Urinary bladder (tissue), 4 donors: ENCODE results near the gene CHN2. TPM values are rescaled to one million over a fixed set of nuclear protein-coding genes. Genes with fewer than 3 reads are reported as not detected.

Experiments used
- DNase-seq: peaks from one replicate; pipeline ENCODE4 v3.0.0-alpha.2; 2015; ENCODE audit errors: extremely low spot score
- H3K27ac ChIP-seq: one replicate; pipeline ENCODE4 v1.5.1; 2013; ENCODE audit warnings: low read depth, mild to moderate bottlenecking, moderate library complexity
- H3K36me3 ChIP-seq: one replicate; pipeline ENCODE4 v1.6.1; 2013; ENCODE audit warnings: mild to moderate bottlenecking, moderate library complexity; ENCODE audit not compliant: insufficient read depth
- H3K4me1 ChIP-seq: one replicate; pipeline ENCODE4 v1.6.1; 2013; ENCODE audit warnings: mild to moderate bottlenecking, moderate library complexity; ENCODE audit not compliant: insufficient read depth
- H3K4me3 ChIP-seq: one replicate; pipeline ENCODE4 v1.5.1; 2013; ENCODE audit warnings: low read depth, low read length
- WGBS: extraction: QIAGEN DNeasy Blood & Tissue Kit; methylation state at CpG from one replicate; pipeline ENCODE4 v1.1.7; 2013; 5-methylcytosine and 5-hydroxymethylcytosine counted together
- polyA plus RNA-seq: library from polyadenylated mRNA; stranded (reverse); fragments of 200-250 nt; gene quantifications from one replicate; pipeline ENCODE4 v1.2.3, GENCODE V29; 2013
- total RNA-seq: library from RNA; depleted of rRNA; stranded (reverse); fragments of >200 nt; gene quantifications from one replicate; pipeline ENCODE4 v1.2.3, GENCODE V29; 2014
- donor health status: healthy with polysubstance abuse.
- donor health status: healthy.

The CHN2 gene
- total and polyA plus RNA-seq, 2 donors: 6.8 to 14.5 TPM

GRCh38 chr7:29243910-29244655 is 49.5 kb downstream of the CHN2 start:
- 78% methylated on average over 11 of the region's 11 CpGs for WGBS
- no peaks in the 10 kb centered on the region for H3K4me1 ChIP-seq

GRCh38 chr7:29247224-29247962 is 52.8 kb downstream of the CHN2 start:
- 79% methylated on average over 6 of the region's 6 CpGs for WGBS
- DNase-seq: no peak
- no peaks in the 10 kb centered on the region for H3K36me3 ChIP-seq
- H3K4me1 ChIP-seq: no peaks in the 10 kb centered on the region
- H3K27ac ChIP-seq: no peak overlapping the region
- no peak overlapping the region for H3K4me3 ChIP-seq

More at GRCh38 chr7:29243910-29244655, 49.5 kb downstream of the CHN2 start:
- Histone ChIP-seq H3K36me3 (no peaks in the 10 kb centered on the region), H3K4me3 (no peak overlapping the region), H3K27ac (no peak overlapping the region)
- DNase-seq: no peak

GRCh38 chr7:29247963-29248236 is 53.3 kb downstream of the CHN2 start:
- H3K4me3 ChIP-seq: no peak overlapping the region
- H3K27ac ChIP-seq: no peak overlapping the region
- no peak for DNase-seq
- H3K36me3 ChIP-seq: no peaks in the 10 kb centered on the region
- 92% methylated on average over 3 of the region's 3 CpGs for WGBS
- no peaks in the 10 kb centered on the region for H3K4me1 ChIP-seq

- H3K4me1 ChIP-seq: no peaks in the 10 kb centered on the region
- H3K27ac ChIP-seq: no peak overlapping the region
- no peak overlapping the region for H3K4me3 ChIP-seq
- H3K36me3 ChIP-seq: no peaks in the 10 kb centered on the region
- no peak for DNase-seq
- WGBS: 89% methylated on average over 8 of the region's 8 CpGs
Observed at GRCh38 chr7:29248713-29249382, 54.3 kb downstream of the CHN2 start.

GRCh38 chr7:29249383-29249750 is 54.8 kb downstream of the CHN2 start:
- Histone ChIP-seq H3K4me1 (no peaks in the 10 kb centered on the region), H3K4me3 (no peak overlapping the region), H3K36me3 (no peaks in the 10 kb centered on the region), H3K27ac (no peak overlapping the region)
- WGBS: 88% methylated on average over 7 of the region's 7 CpGs
- no peak for DNase-seq

- H3K36me3 ChIP-seq: no peaks in the 10 kb centered on the region
- WGBS: 81% methylated on average over 1 of the region's 1 CpG
- no peak overlapping the region for H3K4me3 ChIP-seq
- DNase-seq: no peak
- H3K27ac ChIP-seq: no peak overlapping the region
- no peaks in the 10 kb centered on the region for H3K4me1 ChIP-seq
Observed at GRCh38 chr7:29249860-29250259, 55.3 kb downstream of the CHN2 start.

GRCh38 chr7:29253225-29253624 is 58.6 kb downstream of the CHN2 start:
- no peak overlapping the region for H3K4me3 ChIP-seq
- no peak overlapping the region for H3K27ac ChIP-seq
- no peaks in the 10 kb centered on the region for H3K36me3 ChIP-seq
- no peaks in the 10 kb centered on the region for H3K4me1 ChIP-seq
- 98% methylated on average over 1 of the region's 1 CpG for WGBS
- DNase-seq: no peak

GRCh38 chr7:29254591-29254990 is 60.0 kb downstream of the CHN2 start:
- WGBS: 82% methylated on average over 6 of the region's 6 CpGs
- no peaks in the 10 kb centered on the region for H3K4me1 ChIP-seq
- no peak for DNase-seq

GRCh38 chr7:29255199-29255878 is 60.8 kb downstream of the CHN2 start:
- Histone ChIP-seq H3K27ac (no peak overlapping the region), H3K4me3 (no peak overlapping the region), H3K4me1 (no peaks in the 10 kb centered on the region), H3K36me3 (no peaks in the 10 kb centered on the region)
- 61% methylated on average over 6 of the region's 6 CpGs for WGBS
- DNase-seq: no peak

More at GRCh38 chr7:29254591-29254990, 60.0 kb downstream of the CHN2 start:
- no peaks in the 10 kb centered on the region for H3K36me3 ChIP-seq
- no peak overlapping the region for H3K27ac ChIP-seq
- no peak overlapping the region for H3K4me3 ChIP-seq

GRCh38 chr7:29255906-29256692 is 61.5 kb downstream of the CHN2 start:
- DNase-seq: no peak
- no peaks in the 10 kb centered on the region for H3K4me1 ChIP-seq
- 26% methylated on average over 5 of the region's 5 CpGs for WGBS

GRCh38 chr7:29256693-29257002 is 62.1 kb downstream of the CHN2 start:
- no peak overlapping the region for H3K27ac ChIP-seq
- WGBS: 91% methylated on average over 5 of the region's 5 CpGs
- no peak overlapping the region for H3K4me3 ChIP-seq
- no peaks in the 10 kb centered on the region for H3K4me1 ChIP-seq
- DNase-seq: no peak
- no peaks in the 10 kb centered on the region for H3K36me3 ChIP-seq

More at GRCh38 chr7:29255906-29256692, 61.5 kb downstream of the CHN2 start:
- Histone ChIP-seq H3K36me3 (no peaks in the 10 kb centered on the region), H3K4me3 (no peak overlapping the region), H3K27ac (no peak overlapping the region)

GRCh38 chr7:29258951-29259350 is 64.4 kb downstream of the CHN2 start:
- no peaks in the 10 kb centered on the region for H3K36me3 ChIP-seq
- H3K27ac ChIP-seq: no peak overlapping the region
- WGBS: 96% methylated on average over 3 of the region's 3 CpGs
- no peaks in the 10 kb centered on the region for H3K4me1 ChIP-seq
- no peak for DNase-seq
- H3K4me3 ChIP-seq: no peak overlapping the region
